BLaER1 treated with 17β-estradiol and CSF1 and Interleukin-3, amounts not matched to agents 10 nM and 100 nM (cell line): ENCODE results near the gene ZDHHC19.
A peak's percentile ranks its signal among the peaks of the same experiment; 100 is the strongest.
"Not testable (repeated sequence)": the region's sequence is repeated elsewhere in the genome, so short reads cannot be mapped to it uniquely, and the experiment has no call there.

Source experiments
- H3K27ac ChIP-seq, 11 experiments: shearing (Covaris generic); formaldehyde crosslinking; 2 replicates each; pipeline ENCODE4 v1.8.1; 2022
- H3K27me3 ChIP-seq, 11 experiments: shearing (Covaris generic); formaldehyde crosslinking; 2 replicates each; pipeline ENCODE4 v1.8.1; 2022
- H3K36me3 ChIP-seq, 11 experiments: shearing (Covaris generic); formaldehyde crosslinking; 2 replicates each; pipeline ENCODE4 v1.8.1; 2022
- H3K4me1 ChIP-seq, 10 experiments: shearing (Covaris generic); formaldehyde crosslinking; 2 replicates each; pipeline ENCODE4 v1.8.1; 2022
- H3K4me2 ChIP-seq, 11 experiments: shearing (Covaris generic); formaldehyde crosslinking; 2 replicates each; pipeline ENCODE4 v1.8.1; 2022
- H3K4me3 ChIP-seq, 10 experiments: shearing (Covaris generic); formaldehyde crosslinking; 2 replicates each; pipeline ENCODE4 v1.8.1; 2022
- H3K9ac ChIP-seq, 11 experiments: shearing (Covaris generic); formaldehyde crosslinking; 2 replicates each; pipeline ENCODE4 v1.8.1; 2022
- H3K9me3 ChIP-seq, 11 experiments: shearing (Covaris generic); formaldehyde crosslinking; replicated peaks in 1 of 11; 2 replicates each; pipeline ENCODE4 v1.8.1; 2022
- H4K20me1 ChIP-seq, 11 experiments: shearing (Covaris generic); formaldehyde crosslinking; 2 replicates each; pipeline ENCODE4 v1.8.1; 2022
- Cebpa-rat ChIP-seq, 11 experiments: shearing (Covaris generic); IDR thresholded peaks; 2 replicates each; pipeline ENCODE4 v1.8.1; 2022

The ZDHHC19 gene

DNA sequence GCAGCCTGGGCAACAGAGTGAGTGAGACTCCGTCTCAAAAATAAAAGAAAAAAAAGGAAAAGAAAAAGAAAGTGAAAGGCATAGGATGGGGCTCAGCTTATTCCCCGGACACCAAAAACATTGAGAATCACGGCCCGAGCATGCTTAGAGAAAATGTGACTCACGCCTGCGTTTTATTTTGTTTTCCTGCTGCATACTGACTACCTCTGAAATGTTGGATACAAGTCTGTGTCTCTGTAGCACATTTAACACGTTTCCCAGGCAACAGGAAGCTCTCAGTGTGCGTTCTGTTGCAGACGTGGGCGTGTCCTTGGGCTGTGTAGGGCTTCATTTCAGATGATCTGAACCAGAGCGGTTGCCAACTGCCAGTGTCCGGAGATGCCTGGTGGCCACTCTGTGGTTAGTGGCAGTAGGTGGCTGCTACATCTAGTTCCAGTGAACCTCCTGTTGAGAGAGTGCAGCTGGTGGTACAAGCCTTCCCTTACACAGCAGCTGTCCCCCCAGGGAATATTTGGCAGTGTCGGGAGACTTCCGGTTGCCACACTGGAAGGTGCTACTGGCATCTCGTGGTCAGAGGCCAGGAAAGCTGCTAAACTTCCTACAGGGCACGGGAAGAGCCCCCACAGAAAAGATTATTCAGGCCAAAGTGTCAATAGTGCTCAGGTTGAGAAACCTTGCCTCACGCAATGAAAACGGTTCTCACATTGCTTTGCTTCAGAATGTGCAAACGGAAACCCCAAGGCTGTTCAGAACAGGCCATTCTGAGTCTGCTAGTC lies 8.2 kb upstream of the ZDHHC19 start:
- peak overlapping the region; percentile 78 to 93 (median 88) for H3K4me2 ChIP-seq
- peak in 9 of 11 experiments; percentile 23 to 98 (median 92); a peak in 16 of 22 replicates for TF ChIP-seq Cebpa-rat (IDR thresholded peaks at IDR 0.05)
- no peaks in the 10 kb centered on the region for H3K36me3 ChIP-seq
- H3K4me1 ChIP-seq: peaks cover 58 to 94% (median 83%) of the 10 kb centered on the region in 10 experiments
- no peaks in the 10 kb centered on the region for H3K9me3 ChIP-seq
- H3K27ac ChIP-seq: peak overlapping the region; percentile 78 to 99 (median 96)
- H4K20me1 ChIP-seq: no peaks in the 10 kb centered on the region
- peak overlapping the region; percentile 8 to 63 (median 44); a peak in 17 of 20 replicates for H3K4me3 ChIP-seq
- H3K27me3 ChIP-seq: no peaks in the 10 kb centered on the region
- peak overlapping the region; percentile 63 to 89 (median 83); a peak in 21 of 22 replicates for H3K9ac ChIP-seq

DNA sequence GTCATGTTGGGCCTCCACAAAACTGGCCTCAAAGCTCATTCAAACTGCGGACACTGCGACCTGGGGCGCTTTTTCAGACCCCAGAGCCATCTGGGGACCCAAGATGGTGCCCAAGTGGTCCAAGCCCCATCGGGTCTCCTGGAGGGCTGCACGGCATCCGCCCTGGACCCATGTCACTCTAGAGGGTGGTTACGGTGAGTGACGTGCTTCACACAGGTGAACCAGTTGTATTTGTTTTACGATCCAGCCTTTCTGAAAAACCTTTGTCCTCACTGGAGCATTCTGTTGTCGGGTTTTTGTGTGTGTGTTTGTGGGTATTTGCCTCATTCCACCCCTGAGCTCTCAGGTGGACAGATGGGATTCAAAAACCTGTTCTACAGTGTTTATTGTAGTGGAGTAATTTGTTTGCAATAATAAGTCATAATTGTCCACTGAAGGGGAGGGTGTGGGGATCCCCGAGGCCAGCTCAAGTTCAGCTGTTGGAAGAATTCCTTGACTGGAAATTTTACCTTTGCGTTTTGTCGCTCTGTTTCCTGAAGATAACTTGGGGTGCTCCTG lies 7.0 kb upstream of the ZDHHC19 start:
- Histone ChIP-seq H3K4me1 (peaks cover 58 to 87% (median 75%) of the 10 kb centered on the region in 10 experiments), H4K20me1 (no peaks in the 10 kb centered on the region), H3K27ac (peak overlapping the region in 10 of 11 experiments; percentile 88 to 99 (median 96); a peak in 20 of 22 replicates), H3K4me2 (peak overlapping the region; percentile 78 to 93 (median 88)), H3K4me3 (peak overlapping the region in 8 of 10 experiments; percentile 8 to 63 (median 48); a peak in 14 of 20 replicates), H3K27me3 (no peaks in the 10 kb centered on the region), H3K36me3 (no peaks in the 10 kb centered on the region), H3K9ac (peak overlapping the region in 10 of 11 experiments; percentile 63 to 89 (median 84); a peak in 19 of 22 replicates), H3K9me3 (no peaks in the 10 kb centered on the region)
- no peak for TF ChIP-seq Cebpa-rat (IDR thresholded peaks at IDR 0.05)

GRCh38 chr3:196217307-196218154 lies 6.3 kb upstream of the ZDHHC19 start:
- peak overlapping the region; percentile 78 to 93 (median 88) for H3K4me2 ChIP-seq
- no peaks in the 10 kb centered on the region for H4K20me1 ChIP-seq
- no peaks in the 10 kb centered on the region for H3K27me3 ChIP-seq
- no peaks in the 10 kb centered on the region for H3K36me3 ChIP-seq
- H3K27ac ChIP-seq: peak overlapping the region in 10 of 11 experiments; percentile 88 to 99 (median 96); a peak in 19 of 22 replicates
- TF ChIP-seq Cebpa-rat (IDR thresholded peaks at IDR 0.05): no peak
- H3K9me3 ChIP-seq: no peaks in the 10 kb centered on the region
- peaks cover 58 to 80% (median 71%) of the 10 kb centered on the region in 10 experiments for H3K4me1 ChIP-seq
- peak overlapping the region in 9 of 11 experiments; percentile 74 to 89 (median 85); a peak in 13 of 22 replicates for H3K9ac ChIP-seq
- H3K4me3 ChIP-seq: peak overlapping the region in 2 of 10 experiments; percentile 8 to 52; a peak in 1 of 20 replicates

DNA sequence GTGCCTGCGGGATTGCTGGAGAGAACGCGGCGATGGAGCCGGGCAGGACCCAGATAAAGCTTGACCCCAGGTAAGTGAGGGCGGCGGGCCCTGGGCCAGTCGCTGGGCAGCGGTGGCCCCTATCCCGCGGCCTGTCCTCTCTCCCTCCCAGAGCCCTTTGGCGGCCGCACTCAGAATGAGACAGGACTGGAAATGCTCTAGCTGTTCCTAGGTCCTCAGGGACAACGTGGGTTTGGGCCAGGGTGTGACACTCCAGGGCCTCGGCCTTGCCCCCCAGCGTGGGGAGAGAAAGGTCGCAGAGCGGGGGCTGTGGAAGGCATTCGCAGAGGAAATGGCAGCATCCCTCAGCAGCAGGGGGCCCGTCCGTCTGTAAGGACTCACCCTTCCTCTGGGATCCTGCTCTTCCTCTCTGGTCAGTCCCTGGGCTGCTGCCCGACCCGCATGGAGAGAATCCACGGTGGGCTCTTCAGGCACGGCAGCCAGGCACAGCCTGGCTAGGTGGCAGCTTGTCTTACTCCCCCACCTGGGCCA lies 5.5 kb upstream of the ZDHHC19 start:
- H3K4me1 ChIP-seq: peaks cover 57 to 72% (median 67%) of the 10 kb centered on the region in 10 experiments
- peak overlapping the region in 10 of 11 experiments; percentile 28 to 99 (median 96); a peak in 18 of 22 replicates for H3K27ac ChIP-seq
- peak overlapping the region in 8 of 11 experiments; percentile 15 to 87 (median 56); a peak in 12 of 22 replicates for H3K9ac ChIP-seq
- H3K4me3 ChIP-seq: no peak overlapping the region
- no peaks in the 10 kb centered on the region for H3K9me3 ChIP-seq
- no peaks in the 10 kb centered on the region for H3K27me3 ChIP-seq
- H3K36me3 ChIP-seq: no peaks in the 10 kb centered on the region
- peak overlapping the region in 10 of 11 experiments; percentile 78 to 93 (median 89); a peak in 18 of 22 replicates for H3K4me2 ChIP-seq
- no peak for TF ChIP-seq Cebpa-rat (IDR thresholded peaks at IDR 0.05)
- H4K20me1 ChIP-seq: no peaks in the 10 kb centered on the region

GRCh38 chr3:196216089-196216564 lies 4.9 kb upstream of the ZDHHC19 start, which contains the start of gene SLC51A:
SLC51A (plus strand) TSS chr3:196216534; CDS start chr3:196216713, 179 bp downstream.
- Histone ChIP-seq H3K9me3 (no peaks in the 10 kb centered on the region), H3K27me3 (no peaks in the 10 kb centered on the region), H3K4me1 (peaks cover 51 to 71% (median 62%) of the 10 kb centered on the region in 10 experiments), H3K27ac (peak within 1 kb of the TSS in 10 of 11 experiments; percentile 28 to 99 (median 96); a peak in 18 of 22 replicates), H3K36me3 (no peaks in the 10 kb centered on the region), H3K4me2 (peak within 1 kb of the TSS; percentile 78 to 93 (median 88); a peak in 21 of 22 replicates), H3K4me3 (no peak within 1 kb of the TSS), H4K20me1 (no peaks in the 10 kb centered on the region), H3K9ac (peak within 1 kb of the TSS in 8 of 11 experiments; percentile 15 to 87 (median 56); a peak in 12 of 22 replicates)
- TF ChIP-seq Cebpa-rat (IDR thresholded peaks at IDR 0.05): no peak

- no peaks in the 10 kb centered on the region for H4K20me1 ChIP-seq
- no peaks in the 10 kb centered on the region for H3K9me3 ChIP-seq
- no peaks in the 10 kb centered on the region for H3K27me3 ChIP-seq
- peaks cover 45 to 69% (median 57%) of the 10 kb centered on the region in 10 experiments for H3K4me1 ChIP-seq
- no peaks in the 10 kb centered on the region for H3K36me3 ChIP-seq
- H3K27ac ChIP-seq: peak overlapping the region in 8 of 11 experiments; percentile 19 to 99 (median 41); a peak in 13 of 22 replicates
- no peak overlapping the region for H3K4me3 ChIP-seq
- H3K4me2 ChIP-seq: peak overlapping the region in 8 of 11 experiments; percentile 9 to 43 (median 20); a peak in 7 of 22 replicates
- H3K9ac ChIP-seq: peak overlapping the region in 3 of 11 experiments; percentile 4 to 13 (median 10); a peak in 1 of 22 replicates
- no peak for TF ChIP-seq Cebpa-rat (IDR thresholded peaks at IDR 0.05)
These were observed 4.4 kb upstream of the ZDHHC19 start for GRCh38 chr3:196215493-196216020.

- Histone ChIP-seq H3K9me3 (no peaks in the 10 kb centered on the region), H3K9ac (peak overlapping the region in 5 of 11 experiments; percentile 4 to 54 (median 13); a peak in 3 of 22 replicates), H3K27me3 (no peaks in the 10 kb centered on the region), H3K4me1 (peaks cover 39 to 68% (median 53%) of the 10 kb centered on the region in 10 experiments), H3K27ac (peak overlapping the region in 9 of 11 experiments; percentile 9 to 60 (median 39); a peak in 15 of 22 replicates), H4K20me1 (no peaks in the 10 kb centered on the region), H3K36me3 (no peaks in the 10 kb centered on the region), H3K4me3 (no peak overlapping the region), H3K4me2 (peak overlapping the region in 5 of 11 experiments; percentile 1 to 44 (median 21); a peak in 8 of 22 replicates)
- no peak for TF ChIP-seq Cebpa-rat (IDR thresholded peaks at IDR 0.05)
These were observed 3.7 kb upstream of the ZDHHC19 start for GRCh38 chr3:196214783-196215441.

DNA sequence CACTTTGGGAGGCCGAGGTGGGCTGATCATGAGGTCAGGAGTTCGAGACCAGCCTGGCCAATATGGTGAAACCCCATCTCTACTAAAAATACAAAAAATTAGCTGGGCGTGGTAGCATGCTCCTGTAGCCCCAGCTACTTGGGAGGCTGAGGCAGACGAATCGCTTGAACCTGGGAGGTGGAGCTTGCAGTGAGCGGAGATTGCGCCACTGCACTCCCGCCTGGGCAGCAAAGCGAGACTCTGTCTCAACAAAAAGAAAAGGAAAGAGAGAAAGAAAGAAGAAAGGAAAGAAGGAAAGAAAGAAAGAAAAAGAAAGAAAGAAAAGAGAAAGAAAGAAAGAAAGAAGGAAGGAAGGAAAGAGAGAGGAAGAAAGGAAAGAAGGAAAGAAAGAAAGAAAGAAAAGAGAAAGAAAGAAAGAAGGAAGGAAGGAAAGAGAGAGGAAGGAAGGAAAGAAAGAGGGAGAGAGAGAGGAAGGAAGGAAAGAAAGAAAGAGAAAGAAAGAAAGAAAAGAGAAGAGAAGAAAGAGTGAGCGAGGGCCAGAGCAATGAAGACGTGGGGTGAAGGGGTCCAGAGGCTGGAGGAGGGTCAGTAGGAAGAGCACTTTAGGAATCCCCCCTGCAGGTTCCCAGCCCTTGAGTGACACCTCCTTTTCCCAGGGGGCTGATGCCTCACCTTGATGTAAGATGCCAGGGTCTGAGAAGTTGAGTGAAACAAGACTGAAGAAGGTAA lies 1.1 kb downstream of the ZDHHC19 start:
- H3K4me1 ChIP-seq: peaks cover 9 to 50% (median 18%) of the 10 kb centered on the region in 10 experiments; a peak in 18 of 20 replicates

More for the DNA sequence above, 1.1 kb downstream of the ZDHHC19 start:
- peak overlapping the region in 5 of 11 experiments; percentile 15 to 40 (median 33); a peak in 9 of 22 replicates for H3K4me2 ChIP-seq
- peak overlapping the region in 3 of 11 experiments; percentile 3 to 15 (median 3); a peak in 2 of 22 replicates for H3K27ac ChIP-seq
- peaks cover 0 to 12% (median 5%) of the 10 kb centered on the region in 11 experiments; a peak in 11 of 22 replicates for H3K9me3 ChIP-seq
- not testable (repeated sequence) for H3K9ac ChIP-seq, H3K36me3 ChIP-seq, H3K27me3 ChIP-seq, H3K4me3 ChIP-seq, H4K20me1 ChIP-seq
